Loucy (cell line): Measurements from ENCODE around the gene CDH5.

Source experiments
- H2AFZ ChIP-seq: fragments of 200-600 bp; sonication (generic); 2 replicates; pipeline ENCODE4 v1.6.0; 2016; ENCODE audit warnings: antibody characterized with exemption, mild to moderate bottlenecking, low read length, moderate library complexity
- H3F3A ChIP-seq: fragments of 200-600 bp; 2 replicates; pipeline ENCODE4 v1.6.0; 2016; ENCODE audit warnings: antibody characterized with exemption, low read depth, mild to moderate bottlenecking
- H3K27me3 ChIP-seq: fragments of 200-600 bp; sonication (generic); 2 replicates; pipeline ENCODE4 v1.6.1; 2014; ENCODE audit warnings: low read length, mild to moderate bottlenecking; ENCODE audit not compliant: insufficient read depth, poor library complexity, severe bottlenecking
- H3K36me3 ChIP-seq: fragments of 200-600 bp; sonication (generic); 2 replicates; pipeline ENCODE4 v1.6.1; 2016; ENCODE audit warnings: low read length; ENCODE audit not compliant: insufficient read depth
- H3K4me1 ChIP-seq: fragments of 200-600 bp; sonication (generic); 2 replicates; pipeline ENCODE4 v1.5.1; 2014; ENCODE audit warnings: low read length, mild to moderate bottlenecking; ENCODE audit not compliant: insufficient read depth, poor library complexity, severe bottlenecking
- H3K4me2 ChIP-seq: fragments of 200-600 bp; sonication (generic); 2 replicates; pipeline ENCODE4 v1.6.0; 2014; ENCODE audit warnings: antibody characterized with exemption, low read length, low read depth, mild to moderate bottlenecking; ENCODE audit not compliant: poor library complexity, severe bottlenecking
- H3K4me3 ChIP-seq: fragments of 200-600 bp; sonication (generic); 2 replicates; pipeline ENCODE4 v1.5.1; 2014; ENCODE audit warnings: low read length, mild to moderate bottlenecking, mixed read lengths; ENCODE audit not compliant: poor library complexity, severe bottlenecking
- H3K79me2 ChIP-seq: fragments of 200-600 bp; sonication (generic); 2 replicates; pipeline ENCODE4 v1.6.1; 2014; ENCODE audit warnings: low read length; ENCODE audit not compliant: insufficient read depth
- H3K9ac ChIP-seq: fragments of 200-600 bp; sonication (generic); 2 replicates; pipeline ENCODE4 v1.6.0; 2014; ENCODE audit warnings: mild to moderate bottlenecking, low read depth, low read length, moderate library complexity; ENCODE audit not compliant: poor library complexity, severe bottlenecking
- H3K9me2 ChIP-seq: fragments of 200-600 bp; sonication (generic); replicated peaks from 2 replicates; pipeline ENCODE4 v1.6.1; 2016; ENCODE audit warnings: low read depth, low read length, mixed read lengths
- H3K9me3 ChIP-seq: fragments of 200-600 bp; sonication (generic); 2 replicates; pipeline ENCODE4 v1.6.1; 2014; ENCODE audit warnings: mild to moderate bottlenecking, antibody characterized with exemption, low read length, low read depth; ENCODE audit not compliant: insufficient read depth
- H4K20me1 ChIP-seq: fragments of 200-600 bp; sonication (generic); 2 replicates; pipeline ENCODE4 v1.6.0; 2014; ENCODE audit warnings: antibody characterized with exemption, low read length, mild to moderate bottlenecking; ENCODE audit not compliant: insufficient read depth, poor library complexity, severe bottlenecking
- CTCF ChIP-seq: fragments of 200-600 bp; sonication (generic); conservative IDR thresholded peaks from 2 replicates; pipeline ENCODE4 v1.5.1; 2014; ENCODE audit warnings: mild to moderate bottlenecking, antibody characterized with exemption, low read length
- EZH2phosphoT487 ChIP-seq: fragments of 200-600 bp; IDR thresholded peaks from 2 replicates; pipeline ENCODE4 v1.6.1; 2018; ENCODE audit warnings: antibody characterized with exemption, mild to moderate bottlenecking, moderate library complexity, borderline replicate concordance

The CDH5 gene

GRCh38 chr16:66442502-66443268, 76.2 kb downstream of the CDH5 start:
- H2AFZ ChIP-seq = no peak overlapping the region
- TF ChIP-seq EZH2phosphoT487 (no peak), CTCF (no peak)
- no peaks in the 10 kb centered on the region for H3F3A ChIP-seq
- H3K9ac ChIP-seq = no peak overlapping the region
- H3K4me1 ChIP-seq = no peaks in the 10 kb centered on the region
- H3K36me3 ChIP-seq = no peaks in the 10 kb centered on the region
- no peaks in the 10 kb centered on the region for H3K27me3 ChIP-seq
- H3K4me3 ChIP-seq = no peak overlapping the region
- no peaks in the 10 kb centered on the region for H3K9me3 ChIP-seq
- H3K79me2 ChIP-seq = no peaks in the 10 kb centered on the region
- no peak overlapping the region for H3K4me2 ChIP-seq
- H3K9me2 ChIP-seq = no peaks in the 10 kb centered on the region
- no peaks in the 10 kb centered on the region for H4K20me1 ChIP-seq

DNA sequence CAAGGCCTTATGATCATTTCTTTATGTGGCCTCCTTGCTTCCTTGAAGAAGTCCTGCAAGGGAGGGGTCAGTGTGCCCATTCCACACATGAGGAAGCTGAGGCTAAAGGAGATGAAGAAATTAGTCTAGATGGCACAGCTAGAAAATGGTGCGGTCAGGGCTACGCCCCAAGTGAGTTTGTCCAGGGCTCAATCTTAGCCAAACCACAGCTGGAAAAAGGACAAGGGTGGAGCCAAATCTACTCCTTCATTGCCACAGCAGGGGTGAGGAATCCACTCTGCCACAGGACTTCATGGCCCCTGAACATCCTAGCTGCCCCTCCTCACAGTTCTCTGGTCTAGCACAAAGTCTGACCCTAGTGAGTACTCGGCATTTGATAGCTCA, 76.8 kb downstream of the CDH5 start:
- H3K27me3 ChIP-seq = no peaks in the 10 kb centered on the region
- no peaks in the 10 kb centered on the region for H3K79me2 ChIP-seq
- no peak overlapping the region for H3K4me2 ChIP-seq
- H3F3A ChIP-seq = no peaks in the 10 kb centered on the region
- no peaks in the 10 kb centered on the region for H4K20me1 ChIP-seq
- TF ChIP-seq CTCF (no peak), EZH2phosphoT487 (no peak)
- no peak overlapping the region for H3K4me3 ChIP-seq
- H3K9ac ChIP-seq = no peak overlapping the region
- H2AFZ ChIP-seq = no peak overlapping the region
- no peaks in the 10 kb centered on the region for H3K9me2 ChIP-seq
- no peaks in the 10 kb centered on the region for H3K9me3 ChIP-seq
- H3K36me3 ChIP-seq = no peaks in the 10 kb centered on the region
- no peaks in the 10 kb centered on the region for H3K4me1 ChIP-seq

- H3K4me2 ChIP-seq = no peak overlapping the region
- H3K36me3 ChIP-seq = no peaks in the 10 kb centered on the region
- H3K9me2 ChIP-seq = no peaks in the 10 kb centered on the region
- TF ChIP-seq CTCF = no peak; the same call in 1 of the 2 replicates
- TF ChIP-seq EZH2phosphoT487 = no peak
- no peaks in the 10 kb centered on the region for H3K9me3 ChIP-seq
- no peak overlapping the region for H2AFZ ChIP-seq
- no peaks in the 10 kb centered on the region for H3K4me1 ChIP-seq
- no peaks in the 10 kb centered on the region for H4K20me1 ChIP-seq
- H3K9ac ChIP-seq = no peak overlapping the region
- H3F3A ChIP-seq = no peaks in the 10 kb centered on the region
- no peak overlapping the region for H3K4me3 ChIP-seq
- H3K79me2 ChIP-seq = no peaks in the 10 kb centered on the region
- H3K27me3 ChIP-seq = no peaks in the 10 kb centered on the region
Measured at GRCh38 chr16:66444049-66444481, 77.6 kb downstream of the CDH5 start.
